HepG2 (cell line): ENCODE results near the gene PPA2. TPM values are rescaled to one million over a fixed set of nuclear protein-coding genes. Genes with fewer than 3 reads are reported as not detected.

Experiments
- ATAC-seq: fragments of 200-7000 bp; cut with Tn5 transposase; 3 replicates; pipeline ENCODE4 v1.9.1; 2020; ENCODE audit warnings: mild to moderate bottlenecking, moderate library complexity
- BruUV-seq: library from RNA; stranded (reverse); fragments of 400-500 nt; replicated peaks from 2 replicates; lab custom pipeline; 2021; lab: Mats Ljungman, UMichigan
- CTCF ChIA-PET: fragments of 300-600 bp; formaldehyde crosslinking; extraction: SDS; loops from one replicate; lab custom pipeline; 2021; ENCODE audit warnings: low total read pairs, inconsistent platforms, low intra/inter-chr PET ratio; lab: Yijun Ruan, JAX
- POLR2A ChIA-PET: fragments of 350-600 bp; sonication (Branson Sonifier 250); formaldehyde crosslinking; loops from one replicate; lab custom pipeline; 2020; ENCODE audit warnings: antibody characterized with exemption, inconsistent platforms; lab: Yijun Ruan, JAX
- DNase-seq: peaks from one replicate; pipeline ENCODE4 v3.0.0-alpha.2; 2015; ENCODE audit warnings: low spot score
- FAIRE-seq: peaks from 3 replicates; lab custom pipeline; 2011; peaks lifted over from hg19 to GRCh38; lab: Jason Lieb, UNC
- H2AFZ ChIP-seq: one replicate; pipeline ENCODE4 v1.6.1; 2011; ENCODE audit warnings: low read length, inconsistent platforms
- H3K27ac ChIP-seq: fragments of 300-600 bp; 3 replicates; pipeline ENCODE4 v1.8.0; 2011; ENCODE audit warnings: mixed run types, mild to moderate bottlenecking, mixed read lengths, low read length, inconsistent platforms; ENCODE audit not compliant: insufficient read depth; ENCODE audit errors: extremely low read length
- H3K27me3 ChIP-seq, 2 experiments: fragments of 200-600 bp in 1 of 2; 2 replicates in 1 of 2; 3 replicates in 1 of 2; pipeline versions ENCODE4 v1.6.0 to v1.8.0; 2011; ENCODE audit warnings: low read length in 2 of 2, mild to moderate bottlenecking in 2 of 2, moderate library complexity in 2 of 2, inconsistent platforms in 1 of 2; ENCODE audit not compliant: insufficient read depth in 2 of 2, control insufficient read depth in 1 of 2
- H3K36me3 ChIP-seq, 2 experiments: fragments of 200-600 bp in 1 of 2; replicated peaks in 1 of 2; 2 replicates in 1 of 2; 3 replicates in 1 of 2; pipeline versions ENCODE4 v1.5.1 to v1.8.0; 2011; ENCODE audit warnings: low read length in 2 of 2, inconsistent platforms in 1 of 2; ENCODE audit not compliant: insufficient read depth in 2 of 2, control insufficient read depth in 1 of 2
- H3K4me1 ChIP-seq: 2 replicates; pipeline ENCODE4 v1.5.1; 2012; ENCODE audit warnings: low read length, inconsistent platforms; ENCODE audit not compliant: insufficient read depth
- H3K4me2 ChIP-seq: 2 replicates; pipeline ENCODE4 v1.6.0; 2011; ENCODE audit warnings: low read depth, low read length, inconsistent platforms
- H3K4me3 ChIP-seq, 3 experiments: fragments of 200-600 bp in 1 of 3; sonication (generic), shearing (Covaris generic) in 1 of 3; replicated peaks in 1 of 3; 2 replicates each; pipeline ENCODE4 v1.5.1; 2011 to 2016; ENCODE audit warnings: low read length in 3 of 3, inconsistent platforms in 2 of 3, low read depth in 2 of 3, mild to moderate bottlenecking in 2 of 3, control low read depth in 1 of 3, mixed read lengths in 1 of 3; ENCODE audit not compliant: insufficient read depth in 1 of 3
- H3K79me2 ChIP-seq: one replicate; pipeline ENCODE4 v1.6.1; 2011; ENCODE audit warnings: low read length, inconsistent platforms; ENCODE audit not compliant: insufficient read depth
- H3K9ac ChIP-seq: 2 replicates; pipeline ENCODE4 v1.6.0; 2011; ENCODE audit warnings: mild to moderate bottlenecking, low read depth, low read length, inconsistent platforms; ENCODE audit not compliant: insufficient read depth
- H3K9me3 ChIP-seq: 2 replicates; pipeline ENCODE4 v1.5.1; 2012; ENCODE audit warnings: mild to moderate bottlenecking, low read length
- H4K20me1 ChIP-seq: 2 replicates; pipeline ENCODE4 v1.6.0; 2011; ENCODE audit warnings: inconsistent platforms, mild to moderate bottlenecking, low read length, moderate library complexity; ENCODE audit not compliant: insufficient read depth
- ELF3 ChIP-seq: IDR thresholded peaks from 2 replicates; pipeline ENCODE4 v1.6.1; 2016; ENCODE audit warnings: missing genetic modification reagents, missing compliant biosample characterization
- FOXO1 ChIP-seq: sonication (generic); formaldehyde crosslinking; IDR thresholded peaks from 2 replicates; pipeline ENCODE4 v1.4.0; 2020; ENCODE audit warnings: missing genetic modification reagents
- FOXP1 ChIP-seq, 2 experiments: fragments of 450-650 bp in 1 of 2; IDR thresholded peaks; 2 replicates each; pipeline ENCODE4 v1.6.1; 2017 to 2018; ENCODE audit warnings: antibody characterized with exemption in 1 of 2
- HMGA1 ChIP-seq: sonication (generic); formaldehyde crosslinking; conservative IDR thresholded peaks from 2 replicates; pipeline ENCODE4 v1.4.0; 2020; ENCODE audit warnings: missing genetic modification reagents
- MAFK ChIP-seq, 2 experiments: IDR thresholded peaks in 1 of 2; conservative IDR thresholded peaks in 1 of 2; 2 replicates each; pipeline ENCODE4 v1.6.1; 2011; ENCODE audit warnings: improper control_type of control experiment in 2 of 2, low read length in 2 of 2
- PAF1 ChIP-seq: IDR thresholded peaks from 2 replicates; pipeline ENCODE4 v1.6.1; 2016; ENCODE audit warnings: missing genetic modification reagents, missing compliant biosample characterization
- REL ChIP-seq: sonication (generic); formaldehyde crosslinking; conservative IDR thresholded peaks from 2 replicates; pipeline ENCODE4 v1.8.0; 2022; ENCODE audit warnings: mild to moderate bottlenecking, missing genetic modification reagents, moderate library complexity
- SMAD3 ChIP-seq: sonication (generic); formaldehyde crosslinking; IDR thresholded peaks from 2 replicates; pipeline ENCODE4 v1.4.0; 2020; ENCODE audit warnings: missing genetic modification reagents
- TOE1 ChIP-seq: sonication (generic); formaldehyde crosslinking; IDR thresholded peaks from 2 replicates; pipeline ENCODE4 v1.4.0; 2020; ENCODE audit warnings: mild to moderate bottlenecking, missing genetic modification reagents
- ZEB1 ChIP-seq: IDR thresholded peaks from 2 replicates; pipeline ENCODE4 v1.6.1; 2012; ENCODE audit warnings: mild to moderate bottlenecking, low read depth, inconsistent platforms; ENCODE audit not compliant: insufficient replicate concordance
- ZNF83 ChIP-seq: sonication (generic); formaldehyde crosslinking; IDR thresholded peaks from 2 replicates; pipeline ENCODE4 v1.4.0; 2020; ENCODE audit warnings: missing genetic modification reagents, mild to moderate bottlenecking, borderline replicate concordance
- WGBS: methylation state at CpG from one replicate; pipeline ENCODE4 v1.1.6; 2017; ENCODE audit warnings: low lambda C conversion rate; 5-methylcytosine and 5-hydroxymethylcytosine counted together
- in situ Hi-C: cut with HindIII; loops from 2 replicates; pipeline ENCODE4 v1.10.0; 2017; ENCODE audit warnings: low pct_unique_long_range_greater_than_20kb; ENCODE audit not compliant: extremely low pct_ligation_motif_present
- intact Hi-C: fragments of 100-400 bp; cut with micrococcal nuclease; formaldehyde crosslinking; loops from one replicate; pipeline ENCODE4 v1.10.0; 2022; ENCODE audit not compliant: unreplicated experiment
- polyA plus RNA-seq, 8 experiments: library from polyadenylated mRNA; depleted of rRNA in 3 of 8; stranded (reverse) in 7 of 8; unstranded in 1 of 8; fragments of >200 nt; fragmentation: Illumina TruSeq in 4 of 8; extraction: Trizol in 4 of 8; gene quantifications; 2 replicates each; pipeline versions ENCODE4 v1.2.1 to v1.2.3, GENCODE V29; 2011 to 2016; ENCODE audit warnings: low read depth in 4 of 8, missing spikeins in 1 of 8, mixed read lengths in 1 of 8; ENCODE audit not compliant: insufficient read depth in 1 of 8
- total RNA-seq, 5 experiments: library from RNA; depleted of rRNA; stranded (reverse); fragments of >200 nt; fragmentation: Illumina TruSeq; extraction: Trizol; gene quantifications; 2 replicates each; pipeline ENCODE4 v1.2.3, GENCODE V29; 2016; ENCODE audit warnings: low read depth in 1 of 5
- TF ChIP-seq, protein P1 (sequence below): sonication (generic); formaldehyde crosslinking; IDR thresholded peaks from 2 replicates; pipeline ENCODE4 v1.9.0; 2021; ENCODE audit warnings: missing genetic modification reagents, mild to moderate bottlenecking, borderline replicate concordance
- TF ChIP-seq, protein P2 (sequence below): sonication (generic); formaldehyde crosslinking; IDR thresholded peaks from 2 replicates; pipeline ENCODE4 v1.5.0; 2020; ENCODE audit warnings: missing genetic modification reagents, mild to moderate bottlenecking, borderline replicate concordance
- TF ChIP-seq, protein P3 (sequence below): sonication (generic); formaldehyde crosslinking; IDR thresholded peaks from 2 replicates; pipeline ENCODE4 v1.4.0; 2020; ENCODE audit warnings: missing genetic modification reagents
- TF ChIP-seq, protein P4 (sequence below), 2 experiments: sonication (generic) in 1 of 2; formaldehyde crosslinking in 1 of 2; IDR thresholded peaks; 2 replicates each; pipeline versions ENCODE4 v1.5.1 to v1.6.1; 2011 to 2020; ENCODE audit warnings: borderline replicate concordance in 1 of 2, low read depth in 1 of 2, low read length in 1 of 2, mild to moderate bottlenecking in 1 of 2, missing genetic modification reagents in 1 of 2, moderate library complexity in 1 of 2

The PPA2 gene
- total and polyA plus RNA-seq, 2 of the 13 experiments (the other 11 are each of a cell fraction or from before 2014, with no cell fraction given): 44.2 to 70.6 TPM

DNA sequence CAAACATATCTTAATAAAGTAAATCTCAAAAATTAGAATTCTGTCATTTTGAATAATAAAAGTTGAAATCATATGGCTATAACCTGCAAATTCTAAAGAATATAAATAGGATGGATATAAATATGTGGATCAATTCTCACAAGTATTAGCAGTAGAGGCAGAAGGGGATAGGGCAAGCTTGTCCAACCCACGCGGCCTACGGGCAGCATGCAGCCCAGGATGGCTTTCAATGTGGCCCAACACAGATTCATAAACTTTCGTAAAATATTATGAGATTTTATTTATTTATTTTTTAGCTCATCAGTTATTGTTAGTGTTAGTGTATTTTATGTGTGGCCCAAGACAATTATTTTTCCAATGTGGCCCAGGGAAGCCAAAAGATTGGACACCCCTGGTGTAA is 41.4 kb downstream of the PPA2 start:
- BruUV-seq: no TSS peak
- 97% methylated on average over 4 of the region's 4 CpGs for WGBS
- no peaks in the 10 kb centered on the region for H3K4me1 ChIP-seq
- in situ Hi-C loops: no loop called here
- H3K36me3 ChIP-seq: peaks cover 2% of the 10 kb centered on the region in 2 experiments; a peak in 2 of 5 replicates
- no peak overlapping the region for H3K4me3 ChIP-seq
- no peak overlapping the region for H3K4me2 ChIP-seq
- TF ChIP-seq ZEB1 (no peak), PAF1 (CRISPR knock-in tag) (no peak), MAFK (conservative IDR thresholded peaks at IDR 0.05 in 1 of 2, IDR thresholded peaks at IDR 0.05 in 1 of 2; ENCODE audit: low read length in 2 of 2) (no peak), SMAD3 (CRISPR knock-in tag) (no peak), ZNF83 (CRISPR knock-in tag) (no peak), FOXP1 (IDR thresholded peaks at IDR 0.05) (no peak), FOXP1 (CRISPR knock-in tag; IDR thresholded peaks at IDR 0.05) (no peak), ELF3 (CRISPR knock-in tag) (no peak), TOE1 (no peak), FOXO1 (CRISPR knock-in tag) (no peak), REL (CRISPR knock-in tag) (no peak), HMGA1 (CRISPR knock-in tag) (no peak)
- TF ChIP-seq, protein P1, sequence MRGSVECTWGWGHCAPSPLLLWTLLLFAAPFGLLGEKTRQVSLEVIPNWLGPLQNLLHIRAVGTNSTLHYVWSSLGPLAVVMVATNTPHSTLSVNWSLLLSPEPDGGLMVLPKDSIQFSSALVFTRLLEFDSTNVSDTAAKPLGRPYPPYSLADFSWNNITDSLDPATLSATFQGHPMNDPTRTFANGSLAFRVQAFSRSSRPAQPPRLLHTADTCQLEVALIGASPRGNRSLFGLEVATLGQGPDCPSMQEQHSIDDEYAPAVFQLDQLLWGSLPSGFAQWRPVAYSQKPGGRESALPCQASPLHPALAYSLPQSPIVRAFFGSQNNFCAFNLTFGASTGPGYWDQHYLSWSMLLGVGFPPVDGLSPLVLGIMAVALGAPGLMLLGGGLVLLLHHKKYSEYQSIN: no peak
- TF ChIP-seq, protein P2, sequence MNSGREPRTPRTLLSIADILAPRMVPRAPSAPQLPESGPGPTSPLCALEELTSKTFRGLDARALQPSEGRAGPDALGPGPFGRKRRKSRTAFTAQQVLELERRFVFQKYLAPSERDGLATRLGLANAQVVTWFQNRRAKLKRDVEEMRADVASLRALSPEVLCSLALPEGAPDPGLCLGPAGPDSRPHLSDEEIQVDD (CRISPR knock-in tag): no peak
- TF ChIP-seq, protein P3, sequence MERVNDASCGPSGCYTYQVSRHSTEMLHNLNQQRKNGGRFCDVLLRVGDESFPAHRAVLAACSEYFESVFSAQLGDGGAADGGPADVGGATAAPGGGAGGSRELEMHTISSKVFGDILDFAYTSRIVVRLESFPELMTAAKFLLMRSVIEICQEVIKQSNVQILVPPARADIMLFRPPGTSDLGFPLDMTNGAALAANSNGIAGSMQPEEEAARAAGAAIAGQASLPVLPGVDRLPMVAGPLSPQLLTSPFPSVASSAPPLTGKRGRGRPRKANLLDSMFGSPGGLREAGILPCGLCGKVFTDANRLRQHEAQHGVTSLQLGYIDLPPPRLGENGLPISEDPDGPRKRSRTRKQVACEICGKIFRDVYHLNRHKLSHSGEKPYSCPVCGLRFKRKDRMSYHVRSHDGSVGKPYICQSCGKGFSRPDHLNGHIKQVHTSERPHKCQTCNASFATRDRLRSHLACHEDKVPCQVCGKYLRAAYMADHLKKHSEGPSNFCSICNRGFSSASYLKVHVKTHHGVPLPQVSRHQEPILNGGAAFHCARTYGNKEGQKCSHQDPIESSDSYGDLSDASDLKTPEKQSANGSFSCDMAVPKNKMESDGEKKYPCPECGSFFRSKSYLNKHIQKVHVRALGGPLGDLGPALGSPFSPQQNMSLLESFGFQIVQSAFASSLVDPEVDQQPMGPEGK: no peak
- TF ChIP-seq, protein P4, sequence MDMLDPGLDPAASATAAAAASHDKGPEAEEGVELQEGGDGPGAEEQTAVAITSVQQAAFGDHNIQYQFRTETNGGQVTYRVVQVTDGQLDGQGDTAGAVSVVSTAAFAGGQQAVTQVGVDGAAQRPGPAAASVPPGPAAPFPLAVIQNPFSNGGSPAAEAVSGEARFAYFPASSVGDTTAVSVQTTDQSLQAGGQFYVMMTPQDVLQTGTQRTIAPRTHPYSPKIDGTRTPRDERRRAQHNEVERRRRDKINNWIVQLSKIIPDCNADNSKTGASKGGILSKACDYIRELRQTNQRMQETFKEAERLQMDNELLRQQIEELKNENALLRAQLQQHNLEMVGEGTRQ (IDR thresholded peaks at IDR 0.05; ENCODE audit: low read depth, low read length): no peak
- TF ChIP-seq, protein P4 (CRISPR knock-in tag; IDR thresholded peaks at IDR 0.05; ENCODE audit: borderline replicate concordance): no peak
- H3K27ac ChIP-seq: no peak overlapping the region
- ATAC-seq (no peak), DNase-seq (no peak), FAIRE-seq (no peak)
- no peaks in the 10 kb centered on the region for H3K9me3 ChIP-seq
- intact Hi-C loops: no loop called here
- ChIA-PET CTCF (no interaction called here), POLR2A (no interaction called here)
- H2AFZ ChIP-seq: no peak overlapping the region
- H4K20me1 ChIP-seq: no peaks in the 10 kb centered on the region
- H3K27me3 ChIP-seq: no peaks in the 10 kb centered on the region
- H3K9ac ChIP-seq: no peak overlapping the region
- H3K79me2 ChIP-seq: no peaks in the 10 kb centered on the region
